Measurements from ENCODE around the gene SCFD2. TPM values are rescaled to one million over a fixed set of nuclear protein-coding genes. Genes with fewer than 3 reads are reported as not detected.

SCFD2 gene
- total and polyA plus RNA-seq, 7 donors = 5.8 to 13.3 (median 11.2) TPM

DNA sequence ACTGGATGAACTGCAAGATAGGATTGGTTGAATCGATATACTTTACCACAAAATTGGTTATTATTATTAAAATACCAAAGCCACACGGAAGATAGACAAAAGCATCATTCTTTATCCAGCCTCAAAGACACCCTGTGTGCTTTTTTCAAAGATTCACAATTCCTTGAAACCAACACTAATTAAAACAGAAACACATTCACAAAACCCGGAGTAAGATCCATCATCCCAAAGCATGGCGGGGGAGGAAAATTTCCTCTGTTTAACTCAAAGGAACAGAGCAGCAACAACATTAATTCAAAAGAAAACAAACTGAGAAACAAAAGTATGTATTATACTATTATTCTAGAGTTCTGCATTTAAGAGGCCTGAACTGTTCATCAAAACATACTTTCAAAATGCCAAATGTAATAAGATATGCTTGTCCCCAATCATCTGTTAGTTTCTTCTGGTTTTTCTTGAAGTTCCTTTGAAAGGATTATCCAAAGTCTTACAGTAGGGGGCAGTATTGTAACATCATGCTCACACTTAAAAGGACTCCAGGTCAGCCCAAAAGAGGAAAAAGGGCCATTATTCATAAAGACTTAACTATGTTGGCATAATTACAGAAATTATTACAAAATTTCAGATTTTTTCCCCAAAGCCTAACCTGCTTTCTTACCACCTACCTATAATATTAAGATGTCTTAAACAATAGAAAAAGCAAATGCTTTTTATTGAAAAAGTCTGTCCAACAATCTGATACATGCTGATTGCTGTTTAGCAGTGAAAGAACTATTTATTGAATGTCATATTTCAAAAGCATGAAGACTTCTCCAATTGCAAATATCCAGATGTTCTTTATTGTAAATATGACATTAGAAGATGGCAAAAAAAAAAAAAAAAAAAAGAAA is 168.7 kb downstream of the SCFD2 start:
- H3K4me1 ChIP-seq = peaks cover 4% of the 10 kb centered on the region
- 60 to 63% (median 63%) methylated on average over 4 of the region's 4 CpGs for WGBS, 3 donors
- H3K36me3 ChIP-seq (ENCODE audit: insufficient read depth in 1 of 2, low read depth in 1 of 2) = no peaks in the 10 kb centered on the region
- ATAC-seq (peak in 2 of 4 donors; percentile 45 to 67), DNase-seq (no peak)
- H3K4me3 ChIP-seq = no peak overlapping the region
- intact Hi-C loops (cut with DNase I) = loop anchor here (5.0 to 10.0 kb wide), 7 partner anchors 178 to 1038 kb away; partner anchors contain the start of gene FIP1L1 (in 1 of the 2)
- no peaks in the 10 kb centered on the region for H3K27me3 ChIP-seq (ENCODE audit: insufficient read depth in 3 of 3, low read length in 2 of 3)
- no peaks in the 10 kb centered on the region for H3K9me3 ChIP-seq
- peak; percentile 76 for TF ChIP-seq CTCF (IDR thresholded peaks at IDR 0.05)
- no peak overlapping the region for H3K27ac ChIP-seq

- Histone ChIP-seq H3K36me3 (ENCODE audit: insufficient read depth in 1 of 2, low read depth in 1 of 2) (no peaks in the 10 kb centered on the region), H3K9me3 (no peaks in the 10 kb centered on the region), H3K27ac (no peak overlapping the region), H3K4me3 (no peak overlapping the region), H3K27me3 (ENCODE audit: insufficient read depth in 3 of 3, low read length in 2 of 3) (no peaks in the 10 kb centered on the region), H3K4me1 (peaks cover 4% of the 10 kb centered on the region)
- DNase-seq (no peak), ATAC-seq (no peak)
- TF ChIP-seq CTCF (IDR thresholded peaks at IDR 0.05) = no peak
- intact Hi-C loops (cut with DNase I) = loop anchor here (5.0 to 10.0 kb wide), 7 partner anchors 179 to 1039 kb away; partner anchors contain the start of gene FIP1L1 (in 1 of the 2)
- 59 to 75% (median 66%) methylated on average over 7 of the region's 7 CpGs for WGBS, 3 donors
Measured at GRCh38 chr4:53195815-53196661, 169.8 kb downstream of the SCFD2 start.

DNA sequence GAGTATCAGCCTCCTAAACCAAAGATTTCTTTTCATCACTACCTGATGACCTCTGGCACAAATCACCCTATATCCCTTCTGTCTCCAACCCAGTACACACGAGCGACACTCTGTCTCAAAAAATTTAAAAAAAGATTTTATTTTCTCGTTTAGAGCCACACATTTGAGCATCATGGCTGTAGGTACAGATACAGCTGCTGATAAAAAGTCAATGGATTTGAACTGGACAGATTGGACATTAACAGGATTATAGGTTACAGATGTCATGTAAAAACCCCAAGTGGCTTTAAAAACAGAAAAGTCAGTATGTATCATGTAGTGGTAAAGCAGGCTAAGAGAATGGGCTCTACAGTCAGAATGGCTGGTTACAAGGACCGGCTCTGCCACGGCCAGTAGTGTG is 171.1 kb downstream of the SCFD2 start:
- H3K27me3 ChIP-seq (ENCODE audit: insufficient read depth in 3 of 3, low read length in 2 of 3) = no peaks in the 10 kb centered on the region
- H3K27ac ChIP-seq = no peak overlapping the region
- ATAC-seq = no peak
- no peak for TF ChIP-seq CTCF (IDR thresholded peaks at IDR 0.05)
- no peak overlapping the region for H3K4me3 ChIP-seq
- H3K4me1 ChIP-seq = peaks cover 4% of the 10 kb centered on the region
- intact Hi-C loops (cut with DNase I) = loop anchor here (5.0 to 10.0 kb wide), 7 partner anchors 177 to 1040 kb away; partner anchors contain the start of gene FIP1L1 (in 1 of the 2)
- no peak for DNase-seq
- WGBS, 3 donors = 90 to 92% (median 91%) methylated on average over 5 of the region's 5 CpGs
- no peaks in the 10 kb centered on the region for H3K36me3 ChIP-seq (ENCODE audit: insufficient read depth in 1 of 2, low read depth in 1 of 2)
- H3K9me3 ChIP-seq = no peaks in the 10 kb centered on the region

- ATAC-seq (no peak), DNase-seq (no peak)
- H3K4me1 ChIP-seq = peaks cover 4% of the 10 kb centered on the region
- no peaks in the 10 kb centered on the region for H3K9me3 ChIP-seq
- no peak for TF ChIP-seq CTCF (IDR thresholded peaks at IDR 0.05)
- H3K36me3 ChIP-seq (ENCODE audit: insufficient read depth in 1 of 2, low read depth in 1 of 2) = no peaks in the 10 kb centered on the region
- intact Hi-C loops (cut with DNase I) = loop anchor here (10.0 kb wide), 3 partner anchors 182 to 1042 kb away; partner anchors contain the start of gene FIP1L1 (in 1 of the 2)
- H3K4me3 ChIP-seq = no peak overlapping the region
- 89 to 91% (median 90%) methylated on average over 1 of the region's 1 CpG for WGBS, 3 donors
- H3K27me3 ChIP-seq (ENCODE audit: insufficient read depth in 3 of 3, low read length in 2 of 3) = no peaks in the 10 kb centered on the region
- H3K27ac ChIP-seq = no peak overlapping the region
Measured at GRCh38 chr4:53193111-53193510, 172.8 kb downstream of the SCFD2 start.
